K562 (cell line): ENCODE results near the gene HIGD1C. TPM values are rescaled to one million over a fixed set of nuclear protein-coding genes. Genes with fewer than 3 reads are reported as not detected.

Experiments
- ATAC-seq: fragments of 200-7000 bp; cut with Tn5 transposase; 3 replicates; pipeline ENCODE4 v1.9.1; 2020; ENCODE audit warnings: moderate library complexity
- BruUV-seq: library from RNA; stranded (reverse); fragments of 400-500 nt; replicated peaks from 2 replicates; lab custom pipeline; 2021; lab: Mats Ljungman, UMichigan
- CTCF ChIA-PET: fragments of 300-600 bp; formaldehyde crosslinking; extraction: SDS; loops from one replicate; lab custom pipeline; 2021; ENCODE audit warnings: low intra/inter-chr PET ratio; lab: Yijun Ruan, JAX
- POLR2A ChIA-PET: fragments of 300-600, 350-650 bp; sonication (Branson Sonifier 250); formaldehyde crosslinking; extraction: SDS; loops from one replicate; lab custom pipeline; 2021; ENCODE audit warnings: antibody characterized with exemption, inconsistent platforms; lab: Yijun Ruan, JAX
- DNase-seq, 4 experiments: peaks; one replicate each; pipeline versions ENCODE4 v3.0.0 to v3.0.0-alpha.2; 2011 to 2018; ENCODE audit warnings: low spot score in 3 of 4, mixed read lengths in 3 of 4; ENCODE audit errors: extremely low read depth in 1 of 4
- FAIRE-seq: peaks from 2 replicates; lab custom pipeline; 2011; peaks lifted over from hg19 to GRCh38; lab: Jason Lieb, UNC
- H2AFZ ChIP-seq: 2 replicates; pipeline ENCODE4 v1.6.0; 2011; ENCODE audit warnings: low read depth, low read length, control low read depth, inconsistent platforms
- H3K27ac ChIP-seq: fragments of 200-600 bp; 3 replicates; pipeline ENCODE4 v1.8.0; 2011; ENCODE audit warnings: low read depth, mild to moderate bottlenecking, control low read depth, inconsistent platforms, low read length, moderate library complexity, mixed read lengths; ENCODE audit errors: extremely low read depth
- H3K27me3 ChIP-seq, 2 experiments: fragments of 300-600 bp in 1 of 2; 2 replicates in 1 of 2; 3 replicates in 1 of 2; pipeline versions ENCODE4 v1.6.0 to v1.8.0; 2011; ENCODE audit warnings: inconsistent platforms in 2 of 2, low read length in 2 of 2, mild to moderate bottlenecking in 1 of 2, mixed read lengths in 1 of 2, moderate library complexity in 1 of 2; ENCODE audit not compliant: control insufficient read depth in 2 of 2, insufficient read depth in 2 of 2
- H3K36me3 ChIP-seq: fragments of 300-600 bp; 3 replicates; pipeline ENCODE4 v1.8.0; 2011; ENCODE audit warnings: mild to moderate bottlenecking, low read length, inconsistent platforms; ENCODE audit not compliant: control insufficient read depth, insufficient read depth
- H3K4me1 ChIP-seq, 2 experiments: fragments of 200-600 bp in 1 of 2; replicated peaks in 1 of 2; 2 replicates in 1 of 2; 3 replicates in 1 of 2; pipeline versions ENCODE4 v1.5.1 to v1.8.0; 2011; ENCODE audit warnings: inconsistent platforms in 2 of 2, low read length in 2 of 2, mild to moderate bottlenecking in 1 of 2, mixed read lengths in 1 of 2, moderate library complexity in 1 of 2; ENCODE audit not compliant: control insufficient read depth in 2 of 2, insufficient read depth in 2 of 2
- H3K4me2 ChIP-seq: 2 replicates; pipeline ENCODE4 v1.6.1; 2011; ENCODE audit warnings: low read length, control low read depth, inconsistent platforms, mixed read lengths; ENCODE audit not compliant: insufficient read depth
- H3K4me3 ChIP-seq: fragments of 200-600 bp; sonication (generic), shearing (Covaris generic); 2 replicates; pipeline ENCODE4 v1.5.1; 2016; ENCODE audit warnings: control low read depth, inconsistent platforms
- H3K79me2 ChIP-seq: fragments of 200-600 bp; 3 replicates; pipeline ENCODE4 v1.8.0; 2011; ENCODE audit warnings: low read length, inconsistent platforms; ENCODE audit not compliant: control insufficient read depth, insufficient read depth
- H3K9ac ChIP-seq, 2 experiments: 2 replicates each; pipeline versions ENCODE4 v1.6.0 to v1.6.1; 2011; ENCODE audit warnings: low read depth in 2 of 2, low read length in 2 of 2, control low read depth in 1 of 2, inconsistent platforms in 1 of 2, mild to moderate bottlenecking in 1 of 2, mixed read lengths in 1 of 2; ENCODE audit not compliant: insufficient read depth in 1 of 2
- H3K9me1 ChIP-seq: one replicate; pipeline ENCODE4 v1.6.0; 2011; ENCODE audit warnings: inconsistent platforms, mild to moderate bottlenecking, low read length, moderate library complexity; ENCODE audit not compliant: control insufficient read depth, insufficient read depth
- H3K9me3 ChIP-seq: replicated peaks from 2 replicates; pipeline ENCODE4 v1.5.1; 2011; ENCODE audit warnings: low read depth, low read length, inconsistent platforms; ENCODE audit not compliant: control insufficient read depth, insufficient read depth
- H4K20me1 ChIP-seq: replicated peaks from 2 replicates; pipeline ENCODE4 v1.6.1; 2011; ENCODE audit warnings: low read length, inconsistent platforms, mixed read lengths; ENCODE audit not compliant: control insufficient read depth, insufficient read depth
- ARNT ChIP-seq, 2 experiments: fragments of 450-650 bp; IDR thresholded peaks; 2 replicates each; pipeline ENCODE4 v1.6.1; 2016; ENCODE audit warnings: mild to moderate bottlenecking in 1 of 2
- ATF1 ChIP-seq, 2 experiments: fragments of 450-650 bp in 1 of 2; IDR thresholded peaks; 2 replicates each; pipeline ENCODE4 v1.6.1; 2016; ENCODE audit warnings: missing compliant biosample characterization in 1 of 2, missing genetic modification characterization in 1 of 2
- CTBP1 ChIP-seq: fragments of 450-650 bp; IDR thresholded peaks from 2 replicates; pipeline ENCODE4 v1.6.1; 2016; ENCODE audit warnings: borderline replicate concordance
- EP400 ChIP-seq: fragments of 450-650 bp; IDR thresholded peaks from 2 replicates; pipeline ENCODE4 v1.6.1; 2017; ENCODE audit warnings: antibody characterized with exemption, mild to moderate bottlenecking, moderate library complexity
- GABPB1 ChIP-seq: sonication (generic); formaldehyde crosslinking; IDR thresholded peaks from 2 replicates; pipeline ENCODE4 v1.8.0; 2022; ENCODE audit warnings: mild to moderate bottlenecking, missing genetic modification reagents
- KAT7 ChIP-seq: sonication (generic); formaldehyde crosslinking; IDR thresholded peaks from 2 replicates; pipeline ENCODE4 v1.8.0; 2022; ENCODE audit warnings: missing genetic modification reagents, mild to moderate bottlenecking, borderline replicate concordance
- MYNN ChIP-seq, 2 experiments: sonication (generic); formaldehyde crosslinking in 1 of 2; IDR thresholded peaks; 2 replicates each; pipeline versions ENCODE4 v1.5.0 to v1.6.1; 2016 to 2020; ENCODE audit warnings: antibody characterized with exemption in 1 of 2, missing genetic modification reagents in 1 of 2
- OTX1 ChIP-seq: fragments of 450-650 bp; formaldehyde crosslinking; IDR thresholded peaks from 2 replicates; pipeline ENCODE4 v1.4.0; 2022; ENCODE audit warnings: mild to moderate bottlenecking
- PHF21A ChIP-seq: fragments of 450-650 bp; IDR thresholded peaks from 2 replicates; pipeline ENCODE4 v1.6.1; 2017; ENCODE audit warnings: low read depth, borderline replicate concordance
- RHOXF2B ChIP-seq: fragments of 250-450 bp; sonication (Bioruptor Pico); conservative IDR thresholded peaks from 2 replicates; pipeline ENCODE4 v1.5.1; 2021
- STAT6 ChIP-seq: sonication (generic); formaldehyde crosslinking; IDR thresholded peaks from 2 replicates; pipeline ENCODE4 v1.8.1; 2023; ENCODE audit warnings: mild to moderate bottlenecking, missing genetic modification reagents
- TRIM24 ChIP-seq, 2 experiments: fragments of 450-650 bp; IDR thresholded peaks; 2 replicates each; pipeline ENCODE4 v1.6.1; 2016
- TRIM25 ChIP-seq: fragments of 450-650 bp; IDR thresholded peaks from 2 replicates; pipeline ENCODE4 v1.7.0; 2016; ENCODE audit warnings: borderline replicate concordance
- U2AF2 ChIP-seq: fragments of 200-400 bp; formaldehyde crosslinking; optimal IDR thresholded peaks from 2 replicates; pipeline ENCODE3; 2017; ENCODE audit warnings: low read depth, mild to moderate bottlenecking, low read length
- XRCC3 ChIP-seq: fragments of 450-650 bp; IDR thresholded peaks from 2 replicates; pipeline ENCODE4 v1.6.1; 2017; ENCODE audit warnings: mild to moderate bottlenecking, moderate library complexity
- ZC3H8 ChIP-seq: fragments of 450-650 bp; IDR thresholded peaks from 2 replicates; pipeline ENCODE4 v1.6.1; 2017
- ZNF224 ChIP-seq: sonication (generic); formaldehyde crosslinking; IDR thresholded peaks from 2 replicates; pipeline ENCODE4 v1.8.0; 2022; ENCODE audit warnings: mild to moderate bottlenecking, missing genetic modification reagents
- ZNF695 ChIP-seq: fragments of 450-650 bp; formaldehyde crosslinking; IDR thresholded peaks from 2 replicates; pipeline ENCODE4 v1.4.0; 2020; ENCODE audit warnings: mild to moderate bottlenecking, moderate library complexity
- WGBS: fragments of 100-300 bp; shearing (Covaris generic); methylation state at CpG from one replicate; pipeline ENCODE4 v1.1.6; 2016; ENCODE audit warnings: low coverage, mixed read lengths; ENCODE audit not compliant: insufficient coverage; ENCODE audit errors: missing lambda C conversion rate; 5-methylcytosine and 5-hydroxymethylcytosine counted together
- in situ Hi-C: fragments of 300-500 bp; cut with MboI; formaldehyde crosslinking; loops from 4 replicates; pipeline ENCODE4 v1.15.0; 2018; ENCODE audit warnings: inconsistent platforms, mixed read lengths
- intact Hi-C: fragments of 100-400 bp; cut with micrococcal nuclease; formaldehyde crosslinking; loops from 2 replicates; pipeline ENCODE4 v1.14.2; 2022
- polyA plus RNA-seq, 8 experiments: library from polyadenylated mRNA; depleted of rRNA in 4 of 8; stranded (reverse) in 5 of 8; unstranded in 3 of 8; fragments of >200 nt; fragmentation: Nextera tagmentation in 2 of 8; fragmentation: Illumina TruSeq in 1 of 8; extraction: Ambion mirVana in 2 of 8; extraction: Trizol in 1 of 8; gene quantifications; 2 replicates each; pipeline versions ENCODE4 v1.2.1 to v1.2.3, GENCODE V29; 2011 to 2014; ENCODE audit warnings: inconsistent platforms in 1 of 8, missing spikeins in 1 of 8
- total RNA-seq, 7 experiments: library from RNA; depleted of rRNA in 6 of 7; stranded (reverse); fragments of >200 nt in 6 of 7; fragmentation: Illumina TruSeq in 2 of 7; extraction: Trizol in 2 of 7; gene quantifications; 2 replicates each; pipeline versions ENCODE4 v1.2.1 to v1.2.3, GENCODE V29; 2011 to 2021; ENCODE audit warnings: low replicate concordance in 1 of 7

The HIGD1C gene
- total and polyA plus RNA-seq, 9 of the 15 experiments (the other 6 are each of a cell fraction or from before 2014, with no cell fraction given), result not detected

DNA sequence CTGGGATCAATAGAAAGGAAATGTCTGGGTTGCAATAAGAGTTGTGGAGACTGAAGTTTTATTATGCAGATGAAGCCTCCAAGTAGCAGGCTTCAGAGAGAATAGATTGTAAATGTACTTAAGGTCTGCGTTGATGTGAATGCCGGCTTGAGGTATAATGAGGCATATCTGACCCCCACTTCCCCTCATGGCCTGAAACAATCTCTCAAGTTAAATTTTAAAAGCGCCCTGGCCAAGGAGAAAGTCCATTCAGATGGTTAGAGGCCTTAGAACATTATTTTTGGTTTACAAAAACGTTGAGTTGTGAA is 28.3 kb upstream of the HIGD1C start (continued):
- no peak for TF ChIP-seq CTBP1
- TF ChIP-seq PHF21A, result no peak
- TF ChIP-seq ZNF695, result no peak

DNA sequence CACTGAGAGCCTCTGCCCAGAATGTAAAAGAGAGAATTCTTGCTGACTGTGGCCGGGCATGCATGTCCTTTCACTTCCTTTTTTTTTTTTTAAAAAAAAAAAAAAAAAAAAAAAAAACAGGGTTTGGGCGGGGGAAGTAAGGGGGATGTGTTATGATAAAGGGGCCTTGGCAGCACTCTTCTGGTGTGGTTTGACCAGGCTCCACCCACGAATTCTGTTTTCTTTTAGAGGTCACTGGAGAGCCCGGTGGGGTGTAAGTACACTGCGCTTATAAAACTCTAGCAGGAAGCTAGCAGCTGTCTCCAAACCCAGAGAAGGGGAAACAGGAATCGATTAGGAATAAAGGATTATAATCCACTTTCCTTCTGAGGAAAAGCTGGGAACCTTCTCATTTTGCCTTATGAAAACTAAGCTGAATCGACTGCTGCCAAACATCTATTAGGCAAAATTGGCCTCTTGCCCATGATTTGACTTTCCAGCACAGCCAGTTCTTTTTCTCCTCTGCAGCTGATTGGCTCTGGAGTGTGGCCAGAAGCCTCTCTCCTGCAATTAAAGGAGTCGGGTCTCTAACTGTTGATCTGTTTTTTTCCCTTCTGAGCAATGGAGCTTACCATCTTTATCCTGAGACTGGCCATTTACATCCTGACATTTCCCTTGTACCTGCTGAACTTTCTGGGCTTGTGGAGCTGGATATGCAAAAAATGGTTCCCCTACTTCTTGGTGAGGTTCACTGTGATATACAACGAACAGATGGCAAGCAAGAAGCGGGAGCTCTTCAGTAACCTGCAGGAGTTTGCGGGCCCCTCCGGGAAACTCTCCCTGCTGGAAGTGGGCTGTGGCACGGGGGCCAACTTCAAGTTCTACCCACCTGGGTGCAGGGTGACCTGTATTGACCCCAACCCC is 27.7 kb upstream of the HIGD1C start:
- DNase-seq (peak; percentile 84 to 93 (median 87)), FAIRE-seq (peak; percentile 87), ATAC-seq (peak; percentile 87)
- Histone ChIP-seq H3K27me3 (no peaks in the 10 kb centered on the region), H3K9me3 (no peaks in the 10 kb centered on the region; the same call in 1 of the 2 replicates), H3K9me1 (no peaks in the 10 kb centered on the region), H3K4me3 (peak overlapping the region; percentile 61), H3K4me2 (peak overlapping the region; percentile 85), H3K9ac (peak overlapping the region; percentile 81 to 94), H4K20me1 (no peaks in the 10 kb centered on the region), H3K36me3 (no peaks in the 10 kb centered on the region; the same call in 2 of the 3 replicates), H2AFZ (peak overlapping the region; percentile 93), H3K4me1 (peaks cover 3 to 21% of the 10 kb centered on the region in 2 experiments; a peak in 4 of 5 replicates), H3K79me2 (peaks cover 46% of the 10 kb centered on the region), H3K27ac (peak overlapping the region; percentile 95)
- POLR2A ChIA-PET, result interaction anchor here (0.7 to 1.6 kb wide), 11 partner anchors 10 to 1344 kb away, joined by 3 to 6 read pairs (median 3); partner anchors contain the start of genes ATF1 and SLC11A2
- 1% methylated on average over 12 of the region's 13 CpGs for WGBS
- TSS peak; percentile 77 for BruUV-seq
- in situ Hi-C loops, result no loop called here
- CTCF ChIA-PET, result no interaction called here
- intact Hi-C loops, result loop anchor here (5.0 to 10.0 kb wide), 3 partner anchors 97 to 160 kb away; partner anchors contain the start of genes ATF1 and SLC11A2
- TF ChIP-seq ARNT (IDR thresholded peaks at IDR 0.05), result peak in 1 of 2 experiments; percentile 28; a peak in 1 of 4 replicates
- TF ChIP-seq EP400, result peak; percentile 19; the same call in 1 of the 2 replicates
- TF ChIP-seq RHOXF2B (CRISPR knock-in tag), result no peak
- no peak for TF ChIP-seq KAT7
- no peak for TF ChIP-seq ATF1 (CRISPR knock-in tag; IDR thresholded peaks at IDR 0.05)
- peak; percentile 26; the same call in 1 of the 2 replicates for TF ChIP-seq ATF1 (tag; IDR thresholded peaks at IDR 0.05)
- TF ChIP-seq U2AF2, result no peak
- TF ChIP-seq ZC3H8, result no peak
- no peak for TF ChIP-seq XRCC3
- no peak for TF ChIP-seq TRIM25
- no peak for TF ChIP-seq MYNN (IDR thresholded peaks at IDR 0.05)
- no peak for TF ChIP-seq MYNN (CRISPR knock-in tag; IDR thresholded peaks at IDR 0.05)
- TF ChIP-seq STAT6 (CRISPR knock-in tag), result no peak
- TF ChIP-seq GABPB1, result no peak
- TF ChIP-seq TRIM24 (IDR thresholded peaks at IDR 0.05), result no peak
- TF ChIP-seq ZNF224 (CRISPR knock-in tag), result no peak
- no peak for TF ChIP-seq OTX1
